Heart right ventricle (tissue), 16 donors: ENCODE results near the gene RGS8. TPM values are rescaled to one million over a fixed set of nuclear protein-coding genes. Genes with fewer than 3 reads are reported as not detected.

Experiments
- ATAC-seq, 8 donors: fragments of 200-7000 bp; cut with Tn5 transposase; one replicate each; pipeline ENCODE4 v1.9.1; 2020; ENCODE audit warnings: mild to moderate bottlenecking in 8 of 8, moderate library complexity in 8 of 8, moderate number of reproducible peaks in 1 of 8
- DNase-seq, 2 donors: peaks; one replicate each; pipeline ENCODE4 v3.0.0-alpha.2; 2020
- H3K27ac ChIP-seq, 10 donors: fragments of 200-600 bp; sonication (generic) in 2 of 10; one replicate each; pipeline versions ENCODE4 v1.5.0 to v1.8.0; 2020 to 2022; ENCODE audit warnings: mild to moderate bottlenecking in 3 of 10
- H3K27me3 ChIP-seq, 7 donors: fragments of 200-600 bp; one replicate each; pipeline ENCODE4 v1.8.0; 2021 to 2022; ENCODE audit warnings: mild to moderate bottlenecking in 2 of 7
- H3K36me3 ChIP-seq, 9 donors: fragments of 200-600 bp; sonication (generic) in 1 of 9; one replicate each; pipeline versions ENCODE4 v1.5.0 to v1.8.0; 2020 to 2022; ENCODE audit warnings: mild to moderate bottlenecking in 2 of 9
- H3K4me1 ChIP-seq, 9 donors: fragments of 200-600 bp; sonication (generic) in 1 of 9; one replicate each; pipeline versions ENCODE4 v1.5.0 to v1.8.0; 2020 to 2022; ENCODE audit warnings: mild to moderate bottlenecking in 4 of 9
- H3K4me3 ChIP-seq, 10 donors: fragments of 200-600 bp; sonication (generic) in 2 of 10; one replicate each; pipeline versions ENCODE4 v1.5.0 to v1.8.0; 2020 to 2022; ENCODE audit warnings: mild to moderate bottlenecking in 7 of 10, moderate library complexity in 2 of 10
- H3K9me3 ChIP-seq, 11 donors: fragments of 200-600 bp in 10 of 11; sonication (generic) in 2 of 11; one replicate each; pipeline versions ENCODE4 v1.5.0 to v1.8.0; 2013 to 2022; ENCODE audit warnings: mild to moderate bottlenecking in 2 of 11, control low read depth in 1 of 11, moderate library complexity in 1 of 11
- CTCF ChIP-seq, 9 donors: fragments of 200-600 bp; sonication (generic) in 2 of 9; IDR thresholded peaks; one replicate each; pipeline versions ENCODE4 v1.5.0 to v1.8.0; 2021 to 2022; ENCODE audit warnings: antibody characterized with exemption in 9 of 9, mild to moderate bottlenecking in 5 of 9, moderate library complexity in 1 of 9
- WGBS, 2 donors: extraction: QIAGEN DNeasy Blood & Tissue Kit; methylation state at CpG; one replicate each; pipeline ENCODE4 v1.1.7; 2013; ENCODE audit warnings: inconsistent platforms in 1 of 2; 5-methylcytosine and 5-hydroxymethylcytosine counted together
- intact Hi-C, 10 donors: fragments of 100-400 bp; cut with DNase I; formaldehyde crosslinking; loops; one replicate each; pipeline versions ENCODE4 v1.11.1 to v1.14.2; 2022
- polyA plus RNA-seq, 2 donors: library from polyadenylated mRNA; stranded (reverse); fragments of 200-250 nt; gene quantifications; one replicate each; pipeline ENCODE4 v1.2.3, GENCODE V29; 2013
- total RNA-seq, 10 donors: library from RNA; stranded (reverse); fragmentation: NEBNext Ultra II Directional in 3 of 10; extraction: Animal tissue kit (Norgen Biotek cat#: 25700) in 3 of 10; gene quantifications; one replicate each; pipeline versions ENCODE4 v1.2.1 to v1.2.4, GENCODE V29; 2021 to 2023
- donor health status: Arrhythmogenic right ventricular cardiomyopathy.
- donor health status: ischemic (EF 13 %, LVEDD 7.1; RV severe dilation, severe dysfunction).
- donor health status: healthy with polysubstance abuse.
- donor health status: DM: no; HTN: yes; CAD: no.
- donor health status: DM: no; HTN: no; CAD: no.
- donor health status: ischemic (EF 25% LVEDD 6.9; RV normal size, moderate dysfunction).
- donor health status: ischemic (EF 25% LVEDD 5.7; RV mildly dilated, moderate dysfunction).
- donor health status: healthy.
- donor health status: DM: yes; HTN: yes; CAD: no.
- donor health status: Ischemic cardiomyopathy.
- donor health status: ischemic (EF 35%, LVEDD 5.7; RV mildly dilated, moderate dysfunction).
- donor health status: nonischemic (EF 11% LVEDD 7.7; RV severe dilation, severe dysfunction).
- donor health status: DM: yes; HTN: yes; CAD: no.
- donor health status: PGD.
- donor health status: ischemic (EF 29% LVEDD 5.4; RV normal size, mild dysfunction).
- donor health status: nonischemic (EF 23%, LVEDD 6.1; RV moderate dilation, normal function).

Gene RGS8
- total and polyA plus RNA-seq, 12 donors = 0.05 to 0.56 (median 0.24) TPM; not detected in 8

- Histone ChIP-seq H3K4me3 (no peak overlapping the region), H3K9me3 (no peaks in the 10 kb centered on the region), H3K27ac (no peak overlapping the region), H3K4me1 (no peaks in the 10 kb centered on the region), H3K36me3 (no peaks in the 10 kb centered on the region), H3K27me3 (no peaks in the 10 kb centered on the region)
- intact Hi-C loops = no loop called here
- DNase-seq (no peak), ATAC-seq (no peak)
- WGBS, 2 donors = 80 to 96% methylated on average over 2 of the region's 2 CpGs
- no peak for TF ChIP-seq CTCF (IDR thresholded peaks at IDR 0.05)
Measured at GRCh38 chr1:182653986-182654385, 30.4 kb downstream of the RGS8 start.

DNA sequence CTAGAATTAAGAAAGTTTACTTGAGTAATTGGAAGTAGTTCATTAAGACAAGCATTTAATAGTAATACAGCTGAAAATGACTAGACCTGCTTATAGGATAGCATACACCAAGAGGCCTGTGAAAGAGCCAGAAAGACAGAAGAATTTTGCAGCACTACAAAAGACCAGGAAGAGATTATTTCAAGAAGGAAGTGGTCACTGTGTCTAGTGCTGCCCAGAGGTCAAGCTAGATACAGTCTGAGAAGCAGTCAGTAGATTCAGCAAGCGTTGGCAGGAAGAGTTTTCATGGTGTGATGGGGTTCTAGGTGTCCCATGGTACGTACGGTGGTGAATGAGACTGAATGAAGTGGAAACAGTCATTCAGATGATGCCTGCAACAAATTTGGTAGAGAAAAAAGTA is 31.5 kb downstream of the RGS8 start:
- intact Hi-C loops = no loop called here
- 51 to 77% methylated on average over 3 of the region's 3 CpGs for WGBS, 2 donors
- no peak for TF ChIP-seq CTCF (IDR thresholded peaks at IDR 0.05)
- no peaks in the 10 kb centered on the region for H3K36me3 ChIP-seq
- H3K4me1 ChIP-seq = no peaks in the 10 kb centered on the region
- H3K27ac ChIP-seq = no peak overlapping the region
- ATAC-seq (no peak), DNase-seq (no peak)
- no peak overlapping the region for H3K4me3 ChIP-seq
- H3K9me3 ChIP-seq = no peaks in the 10 kb centered on the region
- H3K27me3 ChIP-seq = no peaks in the 10 kb centered on the region

DNA sequence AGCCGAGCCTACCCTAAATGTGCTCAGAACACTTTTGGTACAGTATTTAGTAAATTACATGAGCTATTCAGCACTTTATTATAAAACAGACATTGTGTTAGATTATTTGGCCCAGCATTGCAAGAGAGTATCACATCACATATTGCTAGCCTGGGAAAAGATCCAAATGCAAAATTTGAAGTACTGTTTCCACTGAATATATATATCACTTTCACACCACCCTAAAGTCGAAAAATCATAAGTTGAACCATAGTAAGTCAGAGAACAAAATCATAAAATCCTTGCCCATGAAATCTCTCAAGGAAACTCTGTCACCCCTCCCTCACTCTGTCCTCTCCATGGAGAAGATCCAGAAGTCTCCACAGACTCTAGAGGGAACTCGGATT is 33.1 kb downstream of the RGS8 start:
- ATAC-seq (no peak), DNase-seq (no peak)
- Histone ChIP-seq H3K9me3 (no peaks in the 10 kb centered on the region), H3K4me1 (no peaks in the 10 kb centered on the region), H3K36me3 (no peaks in the 10 kb centered on the region), H3K27ac (no peak overlapping the region), H3K4me3 (no peak overlapping the region), H3K27me3 (no peaks in the 10 kb centered on the region)
- TF ChIP-seq CTCF (IDR thresholded peaks at IDR 0.05) = no peak
- 51 to 65% methylated on average over 3 of the region's 3 CpGs for WGBS, 2 donors
- intact Hi-C loops = no loop called here

DNA sequence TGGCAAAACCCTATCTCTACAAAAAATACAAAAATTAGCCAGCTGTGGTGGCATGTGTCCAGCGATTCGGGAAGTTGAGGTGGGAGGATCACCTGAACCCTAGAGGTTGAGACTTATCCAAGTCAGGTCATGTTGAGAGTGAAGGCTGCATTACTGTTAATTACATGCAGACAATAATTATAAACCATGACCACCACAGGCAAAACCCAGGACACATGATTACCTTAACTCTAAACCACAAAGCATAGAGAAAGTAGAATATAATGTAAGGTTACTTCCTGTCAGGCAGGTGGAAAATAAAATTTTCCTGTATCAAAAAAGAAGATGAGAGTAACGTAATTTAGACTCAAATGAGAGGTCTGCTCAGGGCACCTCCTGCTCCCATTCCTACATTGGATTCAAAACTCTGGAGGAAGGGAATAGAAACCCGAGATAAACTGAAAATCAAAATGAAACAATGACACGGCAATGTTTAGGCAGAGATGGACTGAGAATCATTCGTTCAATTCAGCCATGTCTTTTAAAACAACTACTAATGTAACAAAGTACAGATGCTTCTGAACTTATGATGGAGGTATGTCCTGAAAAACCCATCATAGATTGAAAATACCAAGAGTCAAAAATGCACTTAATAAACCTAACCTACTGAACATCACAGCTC is 33.6 kb downstream of the RGS8 start:
- intact Hi-C loops = no loop called here
- TF ChIP-seq CTCF (IDR thresholded peaks at IDR 0.05) = no peak

More for the DNA sequence above, 33.6 kb downstream of the RGS8 start:
- DNase-seq (no peak), ATAC-seq (no peak)
- Histone ChIP-seq H3K4me3 (no peak overlapping the region), H3K27me3 (no peaks in the 10 kb centered on the region), H3K36me3 (no peaks in the 10 kb centered on the region), H3K27ac (no peak overlapping the region), H3K9me3 (no peaks in the 10 kb centered on the region), H3K4me1 (no peaks in the 10 kb centered on the region)
- WGBS, 2 donors = 80 to 84% methylated on average over 6 of the region's 6 CpGs
